Heart right ventricle (tissue), 16 donors: ENCODE measurements around the gene SETBP1. TPM values are rescaled to one million over a fixed set of nuclear protein-coding genes. Genes with fewer than 3 reads are reported as not detected.

ENCODE experiments used
- ATAC-seq, 8 donors: fragments of 200-7000 bp; cut with Tn5 transposase; one replicate each; pipeline ENCODE4 v1.9.1; 2020; ENCODE audit warnings: mild to moderate bottlenecking in 8 of 8, moderate library complexity in 8 of 8, moderate number of reproducible peaks in 1 of 8
- DNase-seq, 2 donors: peaks; one replicate each; pipeline ENCODE4 v3.0.0-alpha.2; 2020
- H3K27ac ChIP-seq, 10 donors: fragments of 200-600 bp; sonication (generic) in 2 of 10; one replicate each; pipeline versions ENCODE4 v1.5.0 to v1.8.0; 2020 to 2022; ENCODE audit warnings: mild to moderate bottlenecking in 3 of 10
- H3K27me3 ChIP-seq, 7 donors: fragments of 200-600 bp; one replicate each; pipeline ENCODE4 v1.8.0; 2021 to 2022; ENCODE audit warnings: mild to moderate bottlenecking in 2 of 7
- H3K36me3 ChIP-seq, 9 donors: fragments of 200-600 bp; sonication (generic) in 1 of 9; one replicate each; pipeline versions ENCODE4 v1.5.0 to v1.8.0; 2020 to 2022; ENCODE audit warnings: mild to moderate bottlenecking in 2 of 9
- H3K4me1 ChIP-seq, 9 donors: fragments of 200-600 bp; sonication (generic) in 1 of 9; one replicate each; pipeline versions ENCODE4 v1.5.0 to v1.8.0; 2020 to 2022; ENCODE audit warnings: mild to moderate bottlenecking in 4 of 9
- H3K4me3 ChIP-seq, 10 donors: fragments of 200-600 bp; sonication (generic) in 2 of 10; one replicate each; pipeline versions ENCODE4 v1.5.0 to v1.8.0; 2020 to 2022; ENCODE audit warnings: mild to moderate bottlenecking in 7 of 10, moderate library complexity in 2 of 10
- H3K9me3 ChIP-seq, 11 donors: fragments of 200-600 bp in 10 of 11; sonication (generic) in 2 of 11; one replicate each; pipeline versions ENCODE4 v1.5.0 to v1.8.0; 2013 to 2022; ENCODE audit warnings: mild to moderate bottlenecking in 2 of 11, control low read depth in 1 of 11, moderate library complexity in 1 of 11
- WGBS, 2 donors: extraction: QIAGEN DNeasy Blood & Tissue Kit; methylation state at CpG; one replicate each; pipeline ENCODE4 v1.1.7; 2013; ENCODE audit warnings: inconsistent platforms in 1 of 2; 5-methylcytosine and 5-hydroxymethylcytosine counted together
- intact Hi-C, 10 donors: fragments of 100-400 bp; cut with DNase I; formaldehyde crosslinking; loops; one replicate each; pipeline versions ENCODE4 v1.11.1 to v1.14.2; 2022
- polyA plus RNA-seq, 2 donors: library from polyadenylated mRNA; stranded (reverse); fragments of 200-250 nt; gene quantifications; one replicate each; pipeline ENCODE4 v1.2.3, GENCODE V29; 2013
- total RNA-seq, 10 donors: library from RNA; stranded (reverse); fragmentation: NEBNext Ultra II Directional in 3 of 10; extraction: Animal tissue kit (Norgen Biotek cat#: 25700) in 3 of 10; gene quantifications; one replicate each; pipeline versions ENCODE4 v1.2.1 to v1.2.4, GENCODE V29; 2021 to 2023
- TF ChIP-seq, protein P1 (sequence below), 9 donors: fragments of 200-600 bp; sonication (generic) in 2 of 9; IDR thresholded peaks; one replicate each; pipeline versions ENCODE4 v1.5.0 to v1.8.0; 2021 to 2022; ENCODE audit warnings: antibody characterized with exemption in 9 of 9, mild to moderate bottlenecking in 5 of 9, moderate library complexity in 1 of 9
- donor health status: Arrhythmogenic right ventricular cardiomyopathy.
- donor health status: ischemic (EF 13 %, LVEDD 7.1; RV severe dilation, severe dysfunction).
- donor health status: healthy with polysubstance abuse.
- donor health status: DM: no; HTN: yes; CAD: no.
- donor health status: DM: no; HTN: no; CAD: no.
- donor health status: ischemic (EF 25% LVEDD 6.9; RV normal size, moderate dysfunction).
- donor health status: ischemic (EF 25% LVEDD 5.7; RV mildly dilated, moderate dysfunction).
- donor health status: healthy.
- donor health status: DM: yes; HTN: yes; CAD: no.
- donor health status: Ischemic cardiomyopathy.
- donor health status: ischemic (EF 35%, LVEDD 5.7; RV mildly dilated, moderate dysfunction).
- donor health status: nonischemic (EF 11% LVEDD 7.7; RV severe dilation, severe dysfunction).
- donor health status: DM: yes; HTN: yes; CAD: no.
- donor health status: PGD.
- donor health status: ischemic (EF 29% LVEDD 5.4; RV normal size, mild dysfunction).
- donor health status: nonischemic (EF 23%, LVEDD 6.1; RV moderate dilation, normal function).

The SETBP1 gene
- total and polyA plus RNA-seq, 12 donors: 0.71 to 12.2 (median 6.1) TPM

- H3K36me3 ChIP-seq: no peaks in the 10 kb centered on the region
- peaks cover 0 to 58% (median 0%) of the 10 kb centered on the region in 7 donors for H3K27me3 ChIP-seq
- no peak for DNase-seq
- no peaks in the 10 kb centered on the region for H3K9me3 ChIP-seq
- peaks cover 0 to 38% (median 9%) of the 10 kb centered on the region in 9 donors for H3K4me1 ChIP-seq
- intact Hi-C loops: loop anchor here in 7 of 10 donors (10.0 kb wide), 7 partner anchors 99 to 699 kb away; no protein-coding TSS in a partner anchor
- TF ChIP-seq, protein P1, sequence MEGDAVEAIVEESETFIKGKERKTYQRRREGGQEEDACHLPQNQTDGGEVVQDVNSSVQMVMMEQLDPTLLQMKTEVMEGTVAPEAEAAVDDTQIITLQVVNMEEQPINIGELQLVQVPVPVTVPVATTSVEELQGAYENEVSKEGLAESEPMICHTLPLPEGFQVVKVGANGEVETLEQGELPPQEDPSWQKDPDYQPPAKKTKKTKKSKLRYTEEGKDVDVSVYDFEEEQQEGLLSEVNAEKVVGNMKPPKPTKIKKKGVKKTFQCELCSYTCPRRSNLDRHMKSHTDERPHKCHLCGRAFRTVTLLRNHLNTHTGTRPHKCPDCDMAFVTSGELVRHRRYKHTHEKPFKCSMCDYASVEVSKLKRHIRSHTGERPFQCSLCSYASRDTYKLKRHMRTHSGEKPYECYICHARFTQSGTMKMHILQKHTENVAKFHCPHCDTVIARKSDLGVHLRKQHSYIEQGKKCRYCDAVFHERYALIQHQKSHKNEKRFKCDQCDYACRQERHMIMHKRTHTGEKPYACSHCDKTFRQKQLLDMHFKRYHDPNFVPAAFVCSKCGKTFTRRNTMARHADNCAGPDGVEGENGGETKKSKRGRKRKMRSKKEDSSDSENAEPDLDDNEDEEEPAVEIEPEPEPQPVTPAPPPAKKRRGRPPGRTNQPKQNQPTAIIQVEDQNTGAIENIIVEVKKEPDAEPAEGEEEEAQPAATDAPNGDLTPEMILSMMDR (IDR thresholded peaks at IDR 0.05): no peak
- no peak overlapping the region for H3K27ac ChIP-seq
- ATAC-seq: no peak
- H3K4me3 ChIP-seq: no peak overlapping the region
- WGBS, 2 donors: 89 to 96% methylated on average over 1 of the region's 1 CpG
Observed at GRCh38 chr18:44686156-44686555, 5.5 kb downstream of the SETBP1 start.

DNA sequence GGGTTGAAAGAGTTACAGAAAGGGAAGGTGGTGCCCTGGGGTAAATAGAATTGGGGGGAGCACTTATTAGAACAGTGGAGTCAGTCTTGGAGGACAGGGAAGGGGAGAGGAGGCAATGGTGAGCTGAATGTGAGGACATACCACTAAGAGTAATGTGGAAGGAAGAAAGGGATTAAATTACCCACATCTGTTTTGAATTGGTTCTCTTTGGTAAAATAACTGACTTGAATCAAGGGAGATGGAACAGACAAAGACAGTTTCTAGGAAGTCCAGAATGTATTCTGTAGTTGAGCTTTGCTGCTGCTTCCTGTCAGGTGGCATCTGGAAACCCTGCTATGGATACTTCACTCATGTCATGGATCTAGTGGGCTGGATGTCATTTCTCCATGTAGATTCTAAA lies 6.7 kb downstream of the SETBP1 start:
- peaks cover 0 to 48% (median 0%) of the 10 kb centered on the region in 7 donors for H3K27me3 ChIP-seq
- peaks cover 0 to 26% (median 7%) of the 10 kb centered on the region in 9 donors for H3K4me1 ChIP-seq
- H3K36me3 ChIP-seq: no peaks in the 10 kb centered on the region
- ATAC-seq (no peak), DNase-seq (no peak)
- TF ChIP-seq, protein P1 (IDR thresholded peaks at IDR 0.05): no peak
- intact Hi-C loops: loop anchor here in 7 of 10 donors (10.0 kb wide), 7 partner anchors 97 to 697 kb away; no protein-coding TSS in a partner anchor
- H3K27ac ChIP-seq: no peak overlapping the region
- H3K9me3 ChIP-seq: no peaks in the 10 kb centered on the region
- H3K4me3 ChIP-seq: no peak overlapping the region

GRCh38 chr18:44689736-44690135 lies 9.0 kb downstream of the SETBP1 start:
- peaks cover 0 to 39% (median 0%) of the 10 kb centered on the region in 7 donors for H3K27me3 ChIP-seq
- 95 to 97% methylated on average over 3 of the region's 3 CpGs for WGBS, 2 donors
- no peaks in the 10 kb centered on the region for H3K9me3 ChIP-seq
- H3K27ac ChIP-seq: no peak overlapping the region
- H3K4me1 ChIP-seq: peaks cover 0 to 8% (median 4%) of the 10 kb centered on the region in 9 donors
- DNase-seq (no peak), ATAC-seq (no peak)
- H3K36me3 ChIP-seq: no peaks in the 10 kb centered on the region
- TF ChIP-seq, protein P1 (IDR thresholded peaks at IDR 0.05): no peak
- intact Hi-C loops: loop anchor here in 7 of 10 donors (10.0 kb wide), 7 partner anchors 95 to 695 kb away; no protein-coding TSS in a partner anchor
- no peak overlapping the region for H3K4me3 ChIP-seq

DNA sequence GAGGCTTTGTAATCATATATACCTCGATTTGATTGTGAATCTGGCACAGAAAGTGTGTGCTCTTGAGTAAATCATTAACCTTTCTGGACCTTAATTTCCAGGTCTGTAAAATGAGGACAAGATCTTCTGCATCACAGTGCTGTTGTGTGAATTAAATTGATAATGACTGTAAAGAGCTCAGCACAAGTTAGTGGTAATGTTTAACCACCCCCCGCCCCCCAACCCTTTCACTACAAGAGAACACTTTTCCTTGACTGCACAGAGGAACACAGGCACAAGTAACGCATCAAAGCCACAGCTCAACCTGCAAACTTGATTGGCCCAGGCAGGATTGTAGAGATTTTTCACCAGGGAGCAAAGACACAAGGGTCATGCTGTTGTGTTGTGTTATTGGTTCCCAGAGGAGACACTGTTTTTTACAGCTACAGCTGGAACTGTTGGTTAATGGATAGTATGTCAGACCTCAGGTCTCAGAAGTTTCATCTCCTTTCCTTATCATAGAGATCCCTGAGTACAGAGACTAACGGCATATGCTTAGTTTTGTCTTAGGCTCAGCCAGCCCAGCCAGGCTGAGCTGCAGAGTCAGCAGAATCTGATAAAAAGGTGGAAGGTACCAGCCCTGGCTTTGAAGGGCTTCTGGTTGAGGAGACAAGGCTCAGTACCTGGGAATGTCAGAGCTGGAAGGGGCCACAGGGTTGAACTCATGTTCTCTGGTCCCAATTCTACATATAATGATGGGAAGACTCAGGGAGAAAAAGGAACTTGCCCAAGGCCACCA lies 10.6 kb downstream of the SETBP1 start:
- WGBS, 2 donors: 90 to 93% methylated on average over 4 of the region's 4 CpGs
- DNase-seq: no peak
- intact Hi-C loops: no loop called here
- Histone ChIP-seq H3K36me3 (no peaks in the 10 kb centered on the region), H3K4me1 (peaks cover 0 to 15% (median 4%) of the 10 kb centered on the region in 9 donors), H3K27me3 (peaks cover 0 to 24% (median 0%) of the 10 kb centered on the region in 7 donors), H3K27ac (no peak overlapping the region), H3K4me3 (no peak overlapping the region), H3K9me3 (no peaks in the 10 kb centered on the region)
- TF ChIP-seq, protein P1 (IDR thresholded peaks at IDR 0.05): no peak
- no peak for ATAC-seq
